Measurements from ENCODE around the gene KHK.
"Not testable (repeated sequence)": the region's sequence is repeated elsewhere in the genome, so short reads cannot be mapped to it uniquely, and the experiment has no call there.

KHK gene

GRCh38 chr2:27060323-27060722 is 26.2 kb upstream of the KHK start:
- no peak for DNase-seq

- no peak for DNase-seq
These were observed 21.4 kb upstream of the KHK start for GRCh38 chr2:27065128-27065527.

GRCh38 chr2:27067385-27067784 is 19.2 kb upstream of the KHK start:
- DNase-seq = no peak

GRCh38 chr2:27069436-27069835 is 17.1 kb upstream of the KHK start:
- DNase-seq = no peak

GRCh38 chr2:27069961-27070618 is 16.5 kb upstream of the KHK start:
- no peak for DNase-seq

- no peak for DNase-seq
These were observed 15.8 kb upstream of the KHK start for GRCh38 chr2:27070653-27071276.

- peak; percentile 89 for DNase-seq
These were observed 15.1 kb upstream of the KHK start, which contains the start of gene OST4 for GRCh38 chr2:27071277-27071989. TSS of gene OST4 (minus strand) at chr2:27071654.

GRCh38 chr2:27071990-27072830 is 14.4 kb upstream of the KHK start:
- DNase-seq = no peak

- no peak for DNase-seq
These were observed 13.7 kb upstream of the KHK start for GRCh38 chr2:27072920-27073319.

GRCh38 chr2:27073782-27074181 is 12.8 kb upstream of the KHK start:
- DNase-seq = no peak

GRCh38 chr2:27074738-27075565 is 11.6 kb upstream of the KHK start:
- peak; percentile 47 for DNase-seq

- DNase-seq = not testable (repeated sequence)
These were observed 11.1 kb upstream of the KHK start for GRCh38 chr2:27075566-27075871.

- DNase-seq = no peak
These were observed 10.2 kb upstream of the KHK start for GRCh38 chr2:27076323-27076722.

- no peak for DNase-seq
These were observed 9.3 kb upstream of the KHK start for GRCh38 chr2:27077231-27077630.

- DNase-seq = no peak
These were observed 8.0 kb upstream of the KHK start, which contains the start of gene EMILIN1 for GRCh38 chr2:27078267-27079194. TSS of gene EMILIN1 (plus strand) at chr2:27078615. CDS start at chr2:27079066, 451 bp downstream.

- DNase-seq = no peak
These were observed 7.1 kb upstream of the KHK start for GRCh38 chr2:27079233-27080139.

GRCh38 chr2:27080140-27080469 is 6.5 kb upstream of the KHK start:
- DNase-seq = no peak

GRCh38 chr2:27080603-27080936 is 6.0 kb upstream of the KHK start:
- no peak for DNase-seq

- no peak for DNase-seq
These were observed 4.4 kb upstream of the KHK start for GRCh38 chr2:27081984-27082772.
